ENCODE data around the gene USP15. TPM values are rescaled to one million over a fixed set of nuclear protein-coding genes. Genes with fewer than 3 reads are reported as not detected.
A peak's percentile ranks its signal among the peaks of the same experiment; 100 is the strongest.

The USP15 gene
- 102 and 112 TPM in 2 replicates for total RNA-seq

- Mint-ChIP-seq H3K36me3 (ENCODE audit: low read depth) (peaks cover 24% of the 10 kb centered on the region), H3K4me3 (peak within 1 kb of the TSS; percentile 94), H3K9me3 (no peaks in the 10 kb centered on the region), H3K4me1 (peaks cover 48% of the 10 kb centered on the region), H3K27me3 (no peaks in the 10 kb centered on the region), H3K27ac (peak within 1 kb of the TSS; percentile 99)
- intact Hi-C loops (cut with micrococcal nuclease): loop anchor here (1.0 to 5.0 kb wide), 9 partner anchors 9 to 537 kb away; partner anchors contain the start of gene MON2
- peak; percentile 99 for DNase-seq
Measured at GRCh38 chr12:62259993-62260732, at the start of gene USP15. USP15 (plus strand) TSS chr12:62260404; CDS start chr12:62260415, 11 bp downstream.

DNA sequence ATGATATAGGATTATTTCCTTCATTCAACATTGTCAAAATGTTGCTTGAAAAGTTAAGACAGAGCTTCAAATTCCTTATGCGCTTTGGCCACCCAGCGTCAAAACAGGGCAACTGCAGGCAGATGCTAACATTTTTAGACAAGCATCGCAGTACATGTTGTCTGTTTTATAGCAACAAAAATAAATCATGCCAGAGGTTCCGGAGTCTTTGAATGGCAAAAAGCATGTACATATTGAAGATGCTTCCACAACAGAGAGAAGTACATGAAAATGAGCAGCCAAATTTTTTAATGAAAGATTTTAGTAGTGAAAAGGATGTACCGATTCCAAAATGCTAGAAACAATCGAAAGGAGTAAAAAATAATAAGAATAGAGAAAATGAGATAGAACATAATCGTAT is 49.8 kb upstream of the USP15 start:
- Mint-ChIP-seq H3K9me3 (no peaks in the 10 kb centered on the region), H3K36me3 (ENCODE audit: low read depth) (no peaks in the 10 kb centered on the region), H3K27me3 (peaks cover 6% of the 10 kb centered on the region), H3K27ac (no peak overlapping the region), H3K4me1 (peaks cover 12% of the 10 kb centered on the region), H3K4me3 (no peak overlapping the region)
- peak; percentile 81 for DNase-seq
- intact Hi-C loops (cut with micrococcal nuclease): no loop called here

- Mint-ChIP-seq H3K9me3 (no peaks in the 10 kb centered on the region), H3K36me3 (ENCODE audit: low read depth) (no peaks in the 10 kb centered on the region), H3K27ac (no peak overlapping the region), H3K4me3 (no peak overlapping the region), H3K4me1 (peaks cover 18% of the 10 kb centered on the region), H3K27me3 (peaks cover 6% of the 10 kb centered on the region)
- DNase-seq: no peak
- intact Hi-C loops (cut with micrococcal nuclease): no loop called here
Measured at GRCh38 chr12:62211510-62211909, 48.7 kb upstream of the USP15 start.

DNA sequence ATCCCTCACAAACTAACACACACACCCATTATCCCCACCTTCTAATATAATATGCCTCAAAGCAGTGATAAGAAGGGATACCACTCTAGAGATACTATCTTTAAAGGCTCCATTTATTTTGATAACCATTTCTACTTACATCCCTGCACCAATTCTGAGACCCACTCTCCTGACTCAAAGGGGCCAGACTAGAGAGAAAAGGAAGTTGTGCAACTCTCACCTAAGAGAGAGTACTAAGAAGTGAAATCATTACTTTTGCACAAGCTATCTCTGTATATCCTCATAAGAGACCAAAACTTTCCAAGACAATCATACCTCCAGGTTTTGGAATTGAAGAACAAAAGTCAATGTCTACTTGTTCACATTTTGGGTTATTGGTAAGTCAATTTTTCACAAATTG is 45.4 kb upstream of the USP15 start:
- Mint-ChIP-seq H3K4me1 (peaks cover 18% of the 10 kb centered on the region), H3K27me3 (peaks cover 12% of the 10 kb centered on the region), H3K36me3 (ENCODE audit: low read depth) (no peaks in the 10 kb centered on the region), H3K4me3 (no peak overlapping the region), H3K27ac (no peak overlapping the region), H3K9me3 (no peaks in the 10 kb centered on the region)
- no peak for DNase-seq
- intact Hi-C loops (cut with micrococcal nuclease): loop anchor here (5.0 kb wide), 1 partner anchor 37 kb away; no protein-coding TSS in a partner anchor

DNA sequence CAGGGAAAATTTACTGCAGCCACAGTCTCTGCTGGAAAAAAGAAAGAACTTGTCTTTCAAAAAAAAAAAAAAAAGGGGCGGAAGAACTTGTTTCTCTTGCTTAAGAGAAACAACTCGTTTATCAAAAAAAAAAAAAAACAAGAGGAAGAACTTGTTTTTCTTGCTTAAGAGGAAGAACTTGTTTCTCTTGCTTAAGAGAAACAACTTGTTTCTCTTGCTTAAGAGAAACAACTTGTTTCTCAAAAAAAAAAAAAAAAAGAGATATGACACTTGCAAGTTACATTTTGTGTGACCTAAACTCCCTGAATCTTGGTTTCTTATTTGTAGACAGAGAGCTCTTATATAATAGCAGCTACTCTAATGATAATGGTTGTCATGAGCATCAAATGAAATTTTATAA is 44.7 kb upstream of the USP15 start:
- no peaks in the 10 kb centered on the region for H3K9me3 Mint-ChIP-seq
- H3K4me3 Mint-ChIP-seq: peak overlapping the region; percentile 48
- H3K27ac Mint-ChIP-seq: peak overlapping the region; percentile 29
- H3K36me3 Mint-ChIP-seq (ENCODE audit: low read depth): no peaks in the 10 kb centered on the region
- peaks cover 15% of the 10 kb centered on the region for H3K4me1 Mint-ChIP-seq
- intact Hi-C loops (cut with micrococcal nuclease): loop anchor here (5.0 kb wide), 1 partner anchor 37 kb away; no protein-coding TSS in a partner anchor
- H3K27me3 Mint-ChIP-seq: peaks cover 8% of the 10 kb centered on the region
- no peak for DNase-seq

DNA sequence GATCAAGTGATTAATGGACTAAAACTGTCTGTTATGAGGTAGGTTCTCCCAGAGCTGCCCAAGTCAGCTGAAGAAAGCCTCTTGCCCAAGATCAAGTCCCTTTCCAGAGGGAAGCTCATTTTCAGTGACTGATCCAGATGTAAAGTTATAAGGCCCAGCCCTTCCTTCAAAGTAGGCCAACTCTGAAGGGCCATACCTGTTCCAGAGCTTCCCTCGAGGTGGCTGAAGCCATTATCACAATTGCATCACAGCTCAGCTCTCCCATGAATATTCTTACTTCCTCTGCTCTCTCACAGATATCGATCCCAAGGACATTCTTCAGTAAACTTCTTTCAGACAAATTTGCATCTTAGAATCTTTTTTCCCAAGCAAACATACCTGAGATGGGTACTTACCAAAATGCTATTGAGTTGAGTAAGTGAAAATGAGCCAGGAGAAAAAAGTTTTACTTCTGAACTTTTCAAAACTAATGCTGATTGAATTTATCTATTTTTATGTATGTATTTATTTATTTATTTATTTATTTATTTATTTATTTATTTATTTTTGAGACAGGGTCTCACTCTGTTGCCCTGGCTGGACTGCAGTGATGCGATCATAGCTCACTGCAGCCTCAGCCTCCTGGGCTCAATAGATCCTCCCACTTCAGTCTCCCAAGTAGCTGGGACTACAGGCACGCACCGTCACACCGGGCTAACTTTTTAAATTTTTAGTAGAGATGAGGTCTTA is 42.6 kb upstream of the USP15 start:
- no peaks in the 10 kb centered on the region for H3K36me3 Mint-ChIP-seq (ENCODE audit: low read depth)
- no peaks in the 10 kb centered on the region for H3K9me3 Mint-ChIP-seq
- no peak overlapping the region for H3K4me3 Mint-ChIP-seq
- intact Hi-C loops (cut with micrococcal nuclease): loop anchor here (5.0 kb wide), 1 partner anchor 35 kb away; no protein-coding TSS in a partner anchor
- DNase-seq: no peak
- peaks cover 8% of the 10 kb centered on the region for H3K27me3 Mint-ChIP-seq
- H3K4me1 Mint-ChIP-seq: peaks cover 14% of the 10 kb centered on the region
- H3K27ac Mint-ChIP-seq: no peak overlapping the region

- no peak overlapping the region for H3K27ac Mint-ChIP-seq
- H3K4me3 Mint-ChIP-seq: no peak overlapping the region
Measured at GRCh38 chr12:62221107-62221506, 39.1 kb upstream of the USP15 start.

DNA sequence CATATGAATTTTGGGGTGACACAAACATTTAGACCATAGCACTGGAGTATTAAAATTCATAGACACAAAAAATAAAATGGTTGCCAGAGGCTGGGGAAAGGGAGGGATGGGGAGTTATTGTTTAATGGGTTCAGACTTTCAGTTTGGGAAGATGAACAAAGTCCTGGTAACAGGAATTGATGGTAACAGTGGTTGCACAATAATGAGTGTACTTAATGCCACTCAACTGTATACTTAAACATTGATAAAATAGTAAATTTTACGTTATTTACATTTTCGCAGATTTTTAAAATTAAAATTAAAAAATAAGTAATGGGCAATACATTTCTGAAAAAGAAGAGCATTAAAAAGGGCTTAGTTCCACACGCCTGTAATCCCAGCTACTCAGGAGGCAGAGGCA is 35.6 kb upstream of the USP15 start:
- Mint-ChIP-seq H3K27me3 (peaks cover 5% of the 10 kb centered on the region), H3K36me3 (ENCODE audit: low read depth) (no peaks in the 10 kb centered on the region), H3K9me3 (peaks cover under 1% of the 10 kb centered on the region), H3K4me3 (no peak overlapping the region), H3K27ac (no peak overlapping the region), H3K4me1 (no peaks in the 10 kb centered on the region)
- DNase-seq: no peak
- intact Hi-C loops (cut with micrococcal nuclease): no loop called here

More at GRCh38 chr12:62221107-62221506, 39.1 kb upstream of the USP15 start:
- Mint-ChIP-seq H3K4me1 (no peaks in the 10 kb centered on the region), H3K9me3 (no peaks in the 10 kb centered on the region), H3K27me3 (peaks cover 8% of the 10 kb centered on the region), H3K36me3 (ENCODE audit: low read depth) (no peaks in the 10 kb centered on the region)
- intact Hi-C loops (cut with micrococcal nuclease): no loop called here
- DNase-seq: no peak

GRCh38 chr12:62227091-62227490 is 33.1 kb upstream of the USP15 start:
- H3K36me3 Mint-ChIP-seq (ENCODE audit: low read depth): no peaks in the 10 kb centered on the region
- no peak overlapping the region for H3K27ac Mint-ChIP-seq
- H3K4me3 Mint-ChIP-seq: no peak overlapping the region
- intact Hi-C loops (cut with micrococcal nuclease): no loop called here
- no peaks in the 10 kb centered on the region for H3K4me1 Mint-ChIP-seq
- DNase-seq: no peak
- peaks cover 3% of the 10 kb centered on the region for H3K27me3 Mint-ChIP-seq
- H3K9me3 Mint-ChIP-seq: peaks cover 7% of the 10 kb centered on the region

- Mint-ChIP-seq H3K4me3 (no peak overlapping the region), H3K27me3 (peaks cover 4% of the 10 kb centered on the region)
- intact Hi-C loops (cut with micrococcal nuclease): no loop called here
Measured at GRCh38 chr12:62230652-62231051, 29.6 kb upstream of the USP15 start.

DNA sequence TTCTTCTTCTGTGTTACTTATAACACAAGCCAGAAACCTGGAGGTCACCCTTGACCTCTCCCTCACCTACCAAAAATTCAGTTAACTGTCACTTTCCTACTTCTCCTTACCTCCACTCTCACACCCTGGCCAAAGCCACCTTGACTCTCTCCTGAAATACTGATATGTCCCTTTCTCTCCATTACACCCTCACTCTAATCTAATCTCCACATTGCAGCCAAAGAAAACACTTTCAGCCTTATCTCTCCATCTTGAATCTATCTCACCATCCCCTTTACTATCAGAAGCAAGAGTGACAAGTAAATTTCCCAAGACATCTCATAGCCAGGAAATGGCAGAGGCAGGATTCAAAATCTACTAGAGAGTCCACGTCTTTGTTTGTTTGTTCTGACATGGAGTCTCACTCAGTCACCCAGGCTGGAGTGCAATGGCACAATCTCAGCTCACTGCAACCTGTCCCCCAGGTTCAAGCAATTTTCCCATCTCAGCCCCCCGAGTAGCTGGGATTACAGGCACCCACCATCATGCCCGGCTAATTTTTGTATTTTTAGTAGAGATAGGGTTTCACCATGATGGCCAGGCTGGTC is 28.0 kb upstream of the USP15 start:
- Mint-ChIP-seq H3K4me3 (no peak overlapping the region), H3K27me3 (peaks cover 4% of the 10 kb centered on the region), H3K4me1 (no peaks in the 10 kb centered on the region), H3K27ac (no peak overlapping the region), H3K36me3 (ENCODE audit: low read depth) (no peaks in the 10 kb centered on the region), H3K9me3 (peaks cover 7% of the 10 kb centered on the region)
- DNase-seq: no peak
- intact Hi-C loops (cut with micrococcal nuclease): no loop called here

More at GRCh38 chr12:62230652-62231051, 29.6 kb upstream of the USP15 start:
- no peak overlapping the region for H3K27ac Mint-ChIP-seq
- peaks cover 7% of the 10 kb centered on the region for H3K9me3 Mint-ChIP-seq
- DNase-seq: no peak
- no peaks in the 10 kb centered on the region for H3K36me3 Mint-ChIP-seq (ENCODE audit: low read depth)
- H3K4me1 Mint-ChIP-seq: no peaks in the 10 kb centered on the region

DNA sequence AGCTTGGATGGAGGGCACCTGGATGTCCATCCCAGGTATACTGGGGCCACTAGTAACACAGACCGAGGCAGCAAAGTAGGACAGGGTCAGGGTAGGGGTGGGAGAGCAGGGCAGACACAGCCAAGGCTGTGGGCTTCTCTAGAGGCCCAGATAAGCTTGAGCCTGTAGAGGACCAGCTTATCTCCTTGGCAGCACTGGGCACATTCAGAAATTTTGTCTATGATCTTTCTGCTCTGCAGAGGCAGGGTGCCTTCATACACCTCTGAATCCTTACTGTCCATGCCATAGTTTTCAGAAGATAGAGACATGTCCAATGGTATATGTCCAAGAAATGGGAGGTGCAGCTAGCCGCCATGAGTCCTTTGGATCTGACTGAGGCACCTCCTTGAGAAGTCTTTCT is 26.4 kb upstream of the USP15 start:
- Mint-ChIP-seq H3K9me3 (peaks cover 11% of the 10 kb centered on the region), H3K36me3 (ENCODE audit: low read depth) (no peaks in the 10 kb centered on the region), H3K4me1 (no peaks in the 10 kb centered on the region), H3K4me3 (no peak overlapping the region), H3K27ac (no peak overlapping the region), H3K27me3 (peaks cover 4% of the 10 kb centered on the region)
- DNase-seq: no peak
- intact Hi-C loops (cut with micrococcal nuclease): no loop called here

GRCh38 chr12:62239571-62239970 is 20.6 kb upstream of the USP15 start:
- Mint-ChIP-seq H3K27me3 (peaks cover 16% of the 10 kb centered on the region), H3K27ac (no peak overlapping the region), H3K4me1 (peaks cover 3% of the 10 kb centered on the region), H3K4me3 (no peak overlapping the region), H3K36me3 (ENCODE audit: low read depth) (no peaks in the 10 kb centered on the region), H3K9me3 (peaks cover 4% of the 10 kb centered on the region)
- no peak for DNase-seq
- intact Hi-C loops (cut with micrococcal nuclease): no loop called here

All from activated CD4-positive, alpha-beta T cell treated with anti-CD3 and anti-CD28 coated beads, Interleukin-2, amount 10 ng/mL, durations not matched to agents 24 days and 14 days (primary cell).